Ectodermal cell (in vitro differentiated cells): ENCODE measurements around the gene NUDT19. TPM values are rescaled to one million over a fixed set of nuclear protein-coding genes. Genes with fewer than 3 reads are reported as not detected.
"Not testable (repeated sequence)": the region's sequence is repeated elsewhere in the genome, so short reads cannot be mapped to it uniquely, and the experiment has no call there.

ENCODE experiments used
- H3K27ac ChIP-seq: 2 replicates; pipeline ENCODE4 v1.7.0; 2013; ENCODE audit warnings: mild to moderate bottlenecking, low read depth, low read length; ENCODE audit not compliant: insufficient read depth, poor library complexity, severe bottlenecking
- H3K27me3 ChIP-seq: 2 replicates; pipeline ENCODE4 v1.7.0; 2013; ENCODE audit warnings: mild to moderate bottlenecking, low read length; ENCODE audit not compliant: insufficient read depth, control insufficient read depth, poor library complexity, severe bottlenecking
- H3K36me3 ChIP-seq: one replicate; pipeline ENCODE4 v1.7.0; 2013; ENCODE audit warnings: low read length; ENCODE audit not compliant: control insufficient read depth, insufficient read depth
- H3K4me1 ChIP-seq: one replicate; pipeline ENCODE4 v1.7.0; 2013; ENCODE audit warnings: low read length; ENCODE audit not compliant: control insufficient read depth, insufficient read depth
- H3K4me3 ChIP-seq: 2 replicates; pipeline ENCODE4 v1.7.0; 2013; ENCODE audit warnings: low read depth, low read length, control low read depth; ENCODE audit not compliant: insufficient read depth
- H3K9me3 ChIP-seq: 2 replicates; pipeline ENCODE4 v1.7.0; 2013; ENCODE audit warnings: mild to moderate bottlenecking, low read length, moderate library complexity; ENCODE audit not compliant: control insufficient read depth
- WGBS, 2 experiments: methylation state at CpG; one replicate each; pipeline ENCODE4 v1.1.7; 2013; ENCODE audit warnings: missing lambda C conversion rate in 2 of 2; 5-methylcytosine and 5-hydroxymethylcytosine counted together
- polyA plus RNA-seq, 4 experiments: library from polyadenylated mRNA; stranded (reverse); fragments of 50-300 nt; gene quantifications; one replicate each; pipeline ENCODE4 v1.2.3, GENCODE V29; 2013

NUDT19 gene
- polyA plus RNA-seq (2013, experiment 1 of 4) = 5.4 TPM
- polyA plus RNA-seq (2013, experiment 2 of 4) = 6.5 TPM
- 4.3 TPM for polyA plus RNA-seq (2013, experiment 3 of 4)
- polyA plus RNA-seq (2013, experiment 4 of 4) = 4.8 TPM

- Histone ChIP-seq H3K9me3 (no peaks in the 10 kb centered on the region), H3K27ac (no peak within 1 kb of the TSS), H3K36me3 (no peaks in the 10 kb centered on the region), H3K27me3 (peaks cover 14% of the 10 kb centered on the region), H3K4me1 (no peaks in the 10 kb centered on the region), H3K4me3 (peak within 1 kb of the TSS; percentile 57)
- WGBS, 2 experiments = 23 to 24% methylated on average over 32 of the region's 32 CpGs
Observed at GRCh38 chr19:32691291-32691951, at the start of gene NUDT19. Gene NUDT19, plus strand, starts transcription at chr19:32691821. Its CDS starts 140 bp downstream, at chr19:32691961.

- Histone ChIP-seq H3K36me3 (peaks cover 7% of the 10 kb centered on the region), H3K4me3 (no peak overlapping the region), H3K9me3 (no peaks in the 10 kb centered on the region), H3K27ac (no peak overlapping the region), H3K27me3 (no peaks in the 10 kb centered on the region), H3K4me1 (no peaks in the 10 kb centered on the region)
- WGBS, 2 experiments = 87 to 96% methylated on average over 11 to 12 of the region's 12 CpGs
Observed at GRCh38 chr19:32642771-32643170, 48.9 kb upstream of the NUDT19 start.

GRCh38 chr19:32646556-32646955 lies 45.1 kb upstream of the NUDT19 start:
- no peak overlapping the region for H3K4me3 ChIP-seq
- H3K9me3 ChIP-seq = no peaks in the 10 kb centered on the region
- no peaks in the 10 kb centered on the region for H3K27me3 ChIP-seq
- H3K36me3 ChIP-seq = no peaks in the 10 kb centered on the region
- H3K27ac ChIP-seq = no peak overlapping the region
- H3K4me1 ChIP-seq = no peaks in the 10 kb centered on the region
- WGBS, 2 experiments = 93 to 96% methylated on average over 6 of the region's 6 CpGs

GRCh38 chr19:32647361-32647760 lies 44.3 kb upstream of the NUDT19 start:
- Histone ChIP-seq H3K27me3 (no peaks in the 10 kb centered on the region), H3K4me1 (no peaks in the 10 kb centered on the region), H3K4me3 (no peak overlapping the region), H3K9me3 (no peaks in the 10 kb centered on the region), H3K36me3 (no peaks in the 10 kb centered on the region), H3K27ac (no peak overlapping the region)
- WGBS, 2 experiments = 96 to 97% methylated on average over 8 of the region's 8 CpGs

- H3K27me3 ChIP-seq = no peaks in the 10 kb centered on the region
- no peaks in the 10 kb centered on the region for H3K36me3 ChIP-seq
- H3K4me1 ChIP-seq = no peaks in the 10 kb centered on the region
- no peak overlapping the region for H3K4me3 ChIP-seq
- H3K9me3 ChIP-seq = no peaks in the 10 kb centered on the region
- no peak overlapping the region for H3K27ac ChIP-seq
- 94 to 95% methylated on average over 11 of the region's 11 CpGs for WGBS, 2 experiments
Observed at GRCh38 chr19:32649751-32650150, 41.9 kb upstream of the NUDT19 start.

GRCh38 chr19:32650671-32651070 lies 41.0 kb upstream of the NUDT19 start:
- no peaks in the 10 kb centered on the region for H3K9me3 ChIP-seq
- 92 to 94% methylated on average over 4 to 5 of the region's 5 CpGs for WGBS, 2 experiments

GRCh38 chr19:32651729-32652140 lies 39.9 kb upstream of the NUDT19 start:
- Histone ChIP-seq H3K27me3 (no peaks in the 10 kb centered on the region), H3K36me3 (no peaks in the 10 kb centered on the region), H3K4me1 (no peaks in the 10 kb centered on the region), H3K9me3 (no peaks in the 10 kb centered on the region), H3K4me3 (no peak overlapping the region), H3K27ac (no peak overlapping the region)
- WGBS, 2 experiments = 41 to 43% methylated on average over 8 of the region's 8 CpGs

More at GRCh38 chr19:32650671-32651070, 41.0 kb upstream of the NUDT19 start:
- no peaks in the 10 kb centered on the region for H3K36me3 ChIP-seq
- H3K4me3 ChIP-seq = no peak overlapping the region
- no peaks in the 10 kb centered on the region for H3K4me1 ChIP-seq
- no peaks in the 10 kb centered on the region for H3K27me3 ChIP-seq
- H3K27ac ChIP-seq = no peak overlapping the region

GRCh38 chr19:32652331-32652730 lies 39.3 kb upstream of the NUDT19 start:
- H3K36me3 ChIP-seq, H3K27ac ChIP-seq, H3K27me3 ChIP-seq, H3K4me3 ChIP-seq, H3K9me3 ChIP-seq, H3K4me1 ChIP-seq: not testable (repeated sequence)
- WGBS, 2 experiments = 90 to 93% methylated on average over 13 of the region's 13 CpGs

- 95% methylated on average over 12 of the region's 12 CpGs for WGBS, 2 experiments
- Histone ChIP-seq H3K4me1 (no peaks in the 10 kb centered on the region), H3K4me3 (no peak overlapping the region), H3K36me3 (no peaks in the 10 kb centered on the region), H3K9me3 (no peaks in the 10 kb centered on the region), H3K27me3 (no peaks in the 10 kb centered on the region), H3K27ac (no peak overlapping the region)
Observed at GRCh38 chr19:32652894-32653598, 38.6 kb upstream of the NUDT19 start.

- Histone ChIP-seq H3K27me3 (no peaks in the 10 kb centered on the region), H3K4me1 (no peaks in the 10 kb centered on the region), H3K27ac (no peak overlapping the region), H3K36me3 (no peaks in the 10 kb centered on the region), H3K9me3 (no peaks in the 10 kb centered on the region), H3K4me3 (no peak overlapping the region)
- 92 to 94% methylated on average over 14 to 15 of the region's 15 CpGs for WGBS, 2 experiments
Observed at GRCh38 chr19:32653599-32653915, 38.1 kb upstream of the NUDT19 start.
